AG04450 (cell line): Measurements from ENCODE around the gene CYP4A11. TPM values are rescaled to one million over a fixed set of nuclear protein-coding genes. Genes with fewer than 3 reads are reported as not detected.
A peak's percentile ranks its signal among the peaks of the same experiment; 100 is the strongest.
"Not testable (repeated sequence)": the region's sequence is repeated elsewhere in the genome, so short reads cannot be mapped to it uniquely, and the experiment has no call there.

ENCODE experiments used
- CTCF ChIA-PET: fragments of 300-600, 350-600 bp; formaldehyde crosslinking; extraction: SDS; loops from one replicate; lab custom pipeline; 2022; ENCODE audit warnings: antibody characterized with exemption, inconsistent platforms; lab: Charles Lee
- POLR2A ChIA-PET: fragments of 350-600 bp; formaldehyde crosslinking; extraction: SDS; loops from one replicate; lab custom pipeline; 2021; ENCODE audit warnings: antibody characterized with exemption, inconsistent platforms; lab: Yijun Ruan, JAX
- DNase-seq: peaks from one replicate; pipeline ENCODE4 v3.0.0-alpha.2; 2011; ENCODE audit warnings: low read depth, low spot score
- H3K27ac ChIP-seq: one replicate; pipeline ENCODE4 v1.5.1; 2012; ENCODE audit warnings: low read depth, low read length, control low read depth
- H3K27me3 ChIP-seq: one replicate; pipeline ENCODE4 v1.6.0; 2012; ENCODE audit warnings: low read length; ENCODE audit not compliant: control insufficient read depth, insufficient read depth
- H3K4me3 ChIP-seq: 2 replicates; pipeline ENCODE4 v1.5.1; 2011; ENCODE audit warnings: mild to moderate bottlenecking, low read depth, low read length, control low read depth
- H3K9me3 ChIP-seq: 2 replicates; pipeline ENCODE4 v1.5.1; 2012; ENCODE audit warnings: low read length; ENCODE audit not compliant: control insufficient read depth, insufficient read depth
- CTCF ChIP-seq: IDR thresholded peaks from 2 replicates; pipeline ENCODE4 v1.5.1; 2011; ENCODE audit warnings: low read depth, low read length, control low read depth, inconsistent platforms
- polyA plus RNA-seq: library from polyadenylated mRNA; depleted of rRNA; stranded (reverse); fragments of >200 nt; gene quantifications from 2 replicates; pipeline ENCODE4 v1.2.3, GENCODE V29; 2011

The CYP4A11 gene
- polyA plus RNA-seq, 1 experiment: not detected

GRCh38 chr1:46942086-46942485, 810 bp upstream of the CYP4A11 start:
- Histone ChIP-seq H3K9me3 (no peaks in the 10 kb centered on the region), H3K27ac (no peak overlapping the region), H3K27me3 (no peaks in the 10 kb centered on the region), H3K4me3 (no peak overlapping the region)
- no peak for DNase-seq
- no peak for TF ChIP-seq CTCF
- POLR2A ChIA-PET: no interaction called here
- CTCF ChIA-PET: no interaction called here

GRCh38 chr1:46940307-46940706, 969 bp downstream of the CYP4A11 start:
- DNase-seq: no peak
- ChIA-PET CTCF (no interaction called here), POLR2A (no interaction called here)
- no peaks in the 10 kb centered on the region for H3K9me3 ChIP-seq
- H3K4me3 ChIP-seq: no peak overlapping the region
- no peak overlapping the region for H3K27ac ChIP-seq
- no peak for TF ChIP-seq CTCF
- no peaks in the 10 kb centered on the region for H3K27me3 ChIP-seq

DNA sequence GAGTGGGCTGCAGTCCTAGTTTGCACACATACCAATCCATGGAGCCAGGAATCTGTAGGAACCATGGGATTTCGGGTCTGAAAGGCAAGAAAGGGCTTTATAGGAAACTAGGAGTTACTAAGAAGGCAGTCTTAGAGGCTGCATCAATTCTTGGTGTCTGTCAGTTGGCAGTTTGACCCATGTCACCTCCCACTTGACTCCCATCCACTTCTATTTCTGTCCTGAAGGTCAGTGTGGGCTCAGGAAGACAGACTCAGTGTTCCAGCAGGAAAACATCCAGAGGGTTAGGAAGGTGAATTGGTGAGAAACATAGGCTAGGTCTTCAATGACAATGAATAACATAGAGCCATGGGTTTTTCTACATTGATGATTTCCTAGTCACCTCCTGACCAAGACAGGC, 4.0 kb downstream of the CYP4A11 start:
- TF ChIP-seq CTCF: no peak
- no peaks in the 10 kb centered on the region for H3K27me3 ChIP-seq
- ChIA-PET CTCF (no interaction called here), POLR2A (no interaction called here)
- H3K9me3 ChIP-seq: no peaks in the 10 kb centered on the region
- no peak for DNase-seq
- no peak overlapping the region for H3K4me3 ChIP-seq
- H3K27ac ChIP-seq: no peak overlapping the region

GRCh38 chr1:46936788-46937187, 4.5 kb downstream of the CYP4A11 start:
- ChIA-PET CTCF (no interaction called here), POLR2A (no interaction called here)
- Histone ChIP-seq H3K27ac (no peak overlapping the region), H3K4me3 (no peak overlapping the region), H3K27me3 (no peaks in the 10 kb centered on the region), H3K9me3 (no peaks in the 10 kb centered on the region)
- no peak for TF ChIP-seq CTCF
- no peak for DNase-seq

GRCh38 chr1:46934852-46935251, 6.4 kb downstream of the CYP4A11 start:
- POLR2A ChIA-PET, H3K9me3 ChIP-seq, H3K27ac ChIP-seq, H3K4me3 ChIP-seq, CTCF ChIA-PET, DNase-seq, H3K27me3 ChIP-seq: not testable (repeated sequence)
- TF ChIP-seq CTCF: peak; percentile 20; the same call in 1 of the 2 replicates

- CTCF ChIA-PET, H3K27me3 ChIP-seq, DNase-seq, POLR2A ChIA-PET, H3K9me3 ChIP-seq, H3K27ac ChIP-seq, H3K4me3 ChIP-seq: not testable (repeated sequence)
Measured at GRCh38 chr1:46932020-46932419, 9.3 kb downstream of the CYP4A11 start.
